ENCODE data around the gene EXD3.
"Not testable (repeated sequence)": the region's sequence is repeated elsewhere in the genome, so short reads cannot be mapped to it uniquely, and the experiment has no call there.

The EXD3 gene

DNA sequence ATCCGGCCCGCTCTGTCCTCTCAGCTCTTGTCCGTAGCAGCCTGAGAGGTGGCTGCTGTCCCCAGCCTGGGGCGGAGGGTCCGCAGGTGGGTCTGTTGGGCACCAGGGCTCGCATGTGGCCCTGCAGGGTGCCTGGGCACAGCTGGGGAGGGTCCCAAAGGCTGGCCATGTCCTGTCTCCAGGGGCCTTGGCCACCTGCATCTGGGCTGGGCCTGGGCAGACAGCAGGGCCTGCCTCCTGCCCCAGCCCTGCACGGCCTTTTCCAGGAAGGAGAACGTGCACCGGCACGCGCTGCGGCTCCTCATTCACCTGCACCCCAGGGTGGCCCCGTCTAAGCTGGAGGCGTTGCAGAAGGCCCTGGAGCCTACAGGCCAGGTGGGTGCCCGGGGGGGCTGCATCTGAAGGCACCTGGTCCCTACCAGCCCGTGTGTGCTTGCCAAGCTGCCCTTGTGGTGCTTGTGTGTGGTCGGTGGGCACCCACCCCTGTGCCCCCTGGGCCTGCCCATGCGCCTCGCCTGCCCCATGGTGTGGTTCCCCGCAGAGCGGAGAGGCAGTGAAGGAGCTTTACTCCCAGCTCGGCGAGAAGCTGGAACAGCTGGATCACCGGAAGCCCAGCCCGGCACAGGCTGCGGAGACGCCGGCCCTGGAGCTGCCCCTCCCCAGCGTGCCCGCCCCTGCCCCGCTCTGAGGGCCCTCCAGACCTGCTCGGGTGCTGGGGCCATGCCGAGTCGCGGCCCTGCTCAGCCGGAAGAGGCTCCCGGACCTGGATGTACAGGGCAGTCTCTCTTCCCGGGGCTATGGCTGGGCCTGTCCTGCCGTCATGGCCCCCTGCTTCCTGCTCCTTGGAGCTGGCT lies 150.5 kb downstream of the EXD3 start:
- no peak for DNase-seq (ENCODE audit: low spot score)

DNA sequence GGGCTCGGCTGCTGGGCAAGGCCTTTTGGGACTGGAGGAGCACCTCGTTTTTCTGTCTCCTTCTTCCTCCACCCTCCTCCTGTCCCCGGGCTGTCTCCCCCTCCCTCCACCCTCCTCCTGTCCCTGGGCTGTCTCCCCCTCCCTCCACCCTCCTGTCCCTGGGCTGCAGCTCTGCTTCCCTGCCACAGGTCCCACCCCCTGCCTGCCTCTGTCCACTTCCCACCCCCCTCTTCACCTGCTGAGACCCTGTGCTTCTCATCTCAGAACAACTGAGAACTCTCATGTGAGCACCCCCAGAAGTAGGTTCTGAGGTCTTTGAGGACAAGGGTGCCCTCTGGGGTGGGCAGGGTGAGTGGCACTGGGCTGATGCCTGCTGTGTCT lies 151.3 kb downstream of the EXD3 start:
- no peak for DNase-seq (ENCODE audit: low spot score)

DNA sequence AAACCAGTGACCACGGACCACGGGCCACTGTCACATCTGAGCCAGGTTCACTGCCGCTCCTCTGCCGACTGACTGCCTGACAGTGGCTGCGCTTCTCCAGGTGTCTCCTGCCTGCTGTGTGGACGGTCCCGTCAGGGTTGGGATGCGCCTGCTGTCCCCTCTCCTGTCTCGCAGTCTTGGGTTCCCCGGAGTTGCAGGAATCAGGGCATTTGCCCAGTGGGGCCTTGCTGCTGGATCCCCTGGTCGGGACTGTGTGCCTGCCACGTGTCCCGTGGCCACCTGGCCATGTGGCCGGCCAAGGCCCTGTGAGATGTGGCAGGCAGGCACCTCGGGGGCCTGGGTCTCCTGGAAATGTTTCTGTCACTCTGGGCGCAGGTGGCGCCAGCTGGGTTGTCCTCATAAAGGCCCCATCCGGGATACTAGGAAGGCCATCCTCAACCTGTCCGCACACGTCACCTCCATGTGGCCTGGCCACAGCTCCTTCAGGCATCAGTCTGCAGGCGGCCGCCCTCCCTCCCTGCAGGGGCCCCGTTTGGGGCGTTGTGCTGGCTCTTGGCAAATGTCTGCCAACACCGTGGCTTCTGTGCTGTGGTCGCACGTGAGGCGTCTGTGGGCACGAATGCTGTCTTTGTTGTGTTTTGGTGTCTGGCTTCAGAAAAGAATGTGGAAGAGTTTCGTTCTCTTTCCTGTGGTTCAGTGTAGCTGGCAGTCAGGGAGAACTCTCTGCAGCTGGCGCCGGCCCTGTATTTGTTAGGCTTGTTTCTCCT lies 151.8 kb downstream of the EXD3 start:
- no peak for DNase-seq (ENCODE audit: low spot score)

DNA sequence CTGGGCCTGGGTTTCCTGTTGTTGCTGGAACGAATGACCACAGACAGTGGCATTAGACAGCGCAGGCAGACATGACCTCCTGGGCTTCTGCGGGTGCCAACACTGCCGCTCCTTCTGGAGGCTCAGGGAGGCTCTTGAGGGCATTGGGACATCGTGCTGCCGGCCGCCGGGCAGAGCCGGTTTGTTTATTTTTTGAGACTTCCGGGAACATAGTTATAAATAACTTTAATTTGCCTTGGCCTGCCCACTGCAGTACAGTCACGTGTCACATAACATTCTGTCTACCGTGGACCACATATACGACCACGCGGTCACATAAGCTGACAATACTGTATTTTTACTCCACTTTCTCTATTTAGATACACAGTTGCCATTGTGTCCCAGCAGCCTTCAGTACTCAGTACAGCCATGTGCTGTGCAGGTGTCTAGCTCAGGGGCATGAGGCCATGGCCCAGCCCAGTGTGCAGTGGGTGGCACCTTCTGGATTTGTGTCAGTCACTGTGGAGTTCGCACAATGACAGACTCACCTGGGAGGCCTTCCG lies 153.7 kb downstream of the EXD3 start:
- DNase-seq (ENCODE audit: low spot score): no peak

DNA sequence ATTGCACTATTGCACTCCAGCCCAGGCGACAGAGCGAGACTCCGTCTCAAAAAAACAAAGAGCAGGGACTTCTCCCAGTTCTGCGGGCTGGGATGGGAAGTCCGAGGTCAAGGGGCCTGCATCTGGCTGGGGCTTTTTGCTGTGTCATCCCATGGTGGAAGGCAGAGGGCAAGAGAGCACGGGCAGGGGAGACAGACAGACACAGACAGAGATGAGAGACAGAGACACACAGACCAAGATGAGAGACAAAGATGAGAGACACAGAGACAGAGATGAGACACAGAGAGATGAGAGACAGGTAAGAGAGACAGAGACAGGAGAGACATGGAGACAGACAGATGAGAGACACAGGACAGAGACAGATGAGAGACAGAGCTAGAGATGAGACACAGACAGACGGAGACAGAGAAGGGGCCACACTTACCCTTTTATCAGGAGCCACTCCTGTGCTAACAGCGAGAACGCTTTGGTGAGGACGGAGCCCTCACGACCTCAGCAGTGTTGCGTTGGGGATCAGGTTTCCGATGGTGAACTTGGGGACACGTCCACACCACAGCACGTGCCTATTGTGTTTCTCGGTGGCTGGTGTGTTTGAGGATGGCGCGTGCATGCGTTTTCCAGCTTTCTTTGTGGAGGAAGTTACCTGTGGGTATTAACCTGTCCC lies 154.3 kb downstream of the EXD3 start:
- DNase-seq (ENCODE audit: low spot score): no peak

DNA sequence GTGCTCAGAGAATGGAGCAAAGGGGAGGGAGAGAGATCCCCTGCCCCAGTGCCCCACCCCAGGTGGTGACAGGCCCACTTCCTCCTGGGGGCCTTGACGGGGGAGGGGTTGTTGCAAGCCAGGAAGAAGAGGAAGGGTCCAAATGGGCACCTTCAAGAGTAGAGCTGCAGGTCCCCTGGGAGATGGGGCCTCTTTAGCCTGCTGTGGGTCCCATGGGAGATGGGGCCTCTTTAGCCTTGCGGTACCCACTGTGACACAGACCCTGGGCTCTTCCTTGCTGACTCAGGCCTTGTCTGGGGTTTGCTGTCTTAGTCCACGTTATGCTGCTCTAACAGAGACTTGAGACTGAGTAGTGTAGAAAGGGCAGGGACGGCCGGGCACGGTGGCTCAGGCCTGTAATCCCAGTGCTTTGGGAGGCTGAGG lies 155.0 kb downstream of the EXD3 start:
- DNase-seq (ENCODE audit: low spot score): no peak

DNA sequence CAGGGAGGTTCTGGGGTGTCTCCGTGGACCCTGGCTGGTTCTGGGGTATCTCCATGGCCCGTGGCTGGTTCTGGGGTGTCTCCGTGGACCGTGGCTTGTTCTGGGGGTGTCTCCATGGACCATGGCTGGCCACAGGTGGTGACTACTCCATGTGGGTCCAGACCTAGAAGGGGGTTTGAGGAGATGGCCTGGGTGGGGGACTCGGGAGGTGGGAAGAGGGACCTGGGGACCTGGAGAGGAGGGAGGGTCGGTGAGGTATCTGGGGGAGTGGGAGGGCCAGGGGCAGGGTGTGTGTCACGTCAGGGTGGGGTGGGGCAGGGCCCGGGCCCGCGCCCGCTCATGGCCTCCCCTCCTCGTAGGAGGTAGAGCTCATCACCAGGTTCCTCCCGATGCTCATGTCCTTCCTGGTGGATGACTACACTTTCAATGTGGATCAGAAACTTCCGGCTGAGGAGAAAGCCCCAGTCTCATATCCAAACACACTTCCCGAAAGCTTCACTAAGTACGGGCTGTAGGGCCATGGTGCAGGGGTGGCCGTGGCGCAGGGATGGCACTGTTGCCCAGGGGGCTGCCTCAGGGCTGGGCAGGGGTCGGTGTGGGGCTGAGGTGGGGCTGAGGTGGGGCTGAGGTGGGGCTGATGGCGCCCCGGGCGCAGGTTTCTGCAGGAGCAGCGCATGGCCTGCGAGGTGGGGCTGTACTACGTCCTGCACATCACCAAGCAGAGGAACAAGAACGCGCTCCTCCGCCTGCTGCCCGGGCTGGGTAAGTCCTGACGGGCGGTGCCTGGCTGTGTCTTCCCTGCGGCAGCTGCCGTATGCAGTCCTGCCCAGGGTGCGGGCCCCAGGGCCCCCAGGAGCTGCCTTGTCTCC lies 156.1 kb downstream of the EXD3 start:
- DNase-seq (ENCODE audit: low spot score): no peak

DNA sequence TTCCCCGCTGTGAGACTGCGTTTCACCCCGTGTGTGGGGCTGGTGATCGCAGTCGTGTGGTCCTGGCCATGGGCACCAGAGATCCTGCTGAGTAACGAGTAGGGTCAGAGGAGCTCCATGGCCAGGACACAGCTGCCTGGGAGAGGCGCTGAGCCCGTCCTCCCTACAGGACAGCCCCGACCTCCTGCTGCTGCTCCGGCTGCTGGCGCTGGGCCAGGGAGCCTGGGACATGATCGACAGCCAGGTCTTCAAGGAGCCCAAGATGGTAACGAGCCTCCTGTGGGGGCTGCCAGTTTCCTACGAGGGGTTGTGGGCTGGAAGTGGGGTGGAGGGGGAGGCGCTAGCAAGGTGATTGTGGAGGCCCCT lies 156.8 kb downstream of the EXD3 start:
- no peak for DNase-seq (ENCODE audit: low spot score)

DNA sequence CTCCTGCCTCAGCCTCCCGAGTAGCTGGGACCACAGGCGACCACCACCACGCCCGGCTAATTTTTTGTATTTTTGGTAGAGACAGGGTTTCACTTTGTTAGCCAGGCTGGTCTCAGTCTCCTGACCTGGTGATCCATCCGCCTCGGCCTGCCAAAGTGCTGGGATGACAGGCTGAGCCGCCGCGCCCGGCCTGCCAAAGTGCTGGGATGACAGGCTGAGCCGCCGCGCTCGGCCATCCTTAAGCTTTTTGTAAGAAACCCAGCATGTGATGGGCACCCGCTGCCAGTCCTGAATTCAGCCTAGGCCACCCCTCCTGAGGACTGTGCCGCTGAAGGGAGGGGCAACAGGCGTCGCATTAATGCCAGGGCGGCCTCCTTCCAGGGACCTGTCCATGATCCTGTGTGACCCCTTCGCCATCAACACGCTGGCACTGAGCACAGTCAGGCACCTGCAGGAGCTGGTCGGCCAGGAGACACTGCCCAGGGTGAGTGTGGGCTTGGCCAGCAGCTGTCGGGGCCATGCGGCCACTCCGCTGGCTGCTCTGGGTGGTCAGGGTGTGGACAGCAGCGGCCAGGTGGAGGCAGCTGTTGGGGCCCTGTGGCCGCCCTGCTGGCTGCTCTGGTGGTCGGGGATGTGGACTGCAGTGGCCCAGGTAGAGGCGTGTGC lies 157.3 kb downstream of the EXD3 start:
- DNase-seq (ENCODE audit: low spot score): no peak

DNA sequence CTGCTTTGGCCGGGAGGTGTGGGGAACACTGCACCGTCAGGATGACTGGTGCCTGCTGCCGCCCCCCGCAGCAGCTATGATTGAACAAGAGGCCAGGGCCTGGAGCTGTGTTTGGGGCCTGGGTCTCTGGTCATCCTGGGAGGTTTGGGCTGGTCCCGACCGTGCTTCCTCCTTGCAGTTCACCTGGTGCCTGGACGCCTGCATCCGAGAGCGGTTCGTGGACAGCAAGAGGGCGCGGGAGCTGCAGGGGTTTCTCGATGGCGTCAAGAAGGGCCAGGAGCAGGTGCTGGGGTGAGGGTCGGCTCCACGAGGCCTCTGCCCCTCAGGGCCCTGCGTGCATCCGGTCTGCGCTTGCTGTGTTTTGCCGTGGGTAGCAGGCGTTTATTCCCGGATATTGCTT lies 158.9 kb downstream of the EXD3 start:
- DNase-seq (ENCODE audit: low spot score): no peak

DNA sequence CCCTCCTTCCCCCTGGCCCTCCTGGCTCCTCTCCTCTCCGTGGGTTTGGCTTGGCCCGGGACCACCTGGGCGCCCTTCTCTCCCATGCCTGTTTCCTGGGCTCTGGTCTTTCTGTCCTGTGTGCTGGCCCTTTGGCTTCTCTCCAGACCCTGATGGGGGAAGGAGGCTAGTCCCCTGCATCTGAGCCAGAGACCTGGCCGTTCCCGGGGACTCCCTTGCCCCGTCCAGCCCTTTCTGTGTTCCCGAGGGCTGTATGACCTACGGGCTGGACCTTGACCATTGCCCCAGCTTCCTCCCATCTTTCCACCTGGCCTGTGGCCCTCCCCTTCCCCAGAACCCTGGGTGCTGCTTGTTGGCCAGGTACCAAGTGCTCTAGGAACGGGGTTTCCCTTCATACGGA lies 159.5 kb downstream of the EXD3 start:
- DNase-seq (ENCODE audit: low spot score): no peak

DNA sequence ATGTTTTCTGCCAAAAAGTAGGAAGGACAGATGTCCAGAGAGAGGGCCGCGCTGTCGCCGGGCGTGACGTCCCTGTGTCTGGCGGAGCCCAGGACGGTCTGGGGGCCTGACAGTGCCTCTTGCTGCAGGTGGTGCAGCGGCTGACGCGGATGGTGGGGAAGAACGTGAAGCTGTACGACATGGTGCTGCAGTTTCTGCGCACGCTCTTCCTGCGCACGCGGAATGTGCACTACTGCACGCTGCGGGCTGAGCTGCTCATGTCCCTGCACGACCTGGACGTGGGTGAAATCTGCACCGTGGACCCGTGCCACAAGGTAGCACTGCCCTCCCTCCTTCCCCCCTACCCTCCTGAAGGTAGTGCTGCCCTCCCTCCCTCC lies 160.1 kb downstream of the EXD3 start:
- DNase-seq (ENCODE audit: low spot score): no peak

DNA sequence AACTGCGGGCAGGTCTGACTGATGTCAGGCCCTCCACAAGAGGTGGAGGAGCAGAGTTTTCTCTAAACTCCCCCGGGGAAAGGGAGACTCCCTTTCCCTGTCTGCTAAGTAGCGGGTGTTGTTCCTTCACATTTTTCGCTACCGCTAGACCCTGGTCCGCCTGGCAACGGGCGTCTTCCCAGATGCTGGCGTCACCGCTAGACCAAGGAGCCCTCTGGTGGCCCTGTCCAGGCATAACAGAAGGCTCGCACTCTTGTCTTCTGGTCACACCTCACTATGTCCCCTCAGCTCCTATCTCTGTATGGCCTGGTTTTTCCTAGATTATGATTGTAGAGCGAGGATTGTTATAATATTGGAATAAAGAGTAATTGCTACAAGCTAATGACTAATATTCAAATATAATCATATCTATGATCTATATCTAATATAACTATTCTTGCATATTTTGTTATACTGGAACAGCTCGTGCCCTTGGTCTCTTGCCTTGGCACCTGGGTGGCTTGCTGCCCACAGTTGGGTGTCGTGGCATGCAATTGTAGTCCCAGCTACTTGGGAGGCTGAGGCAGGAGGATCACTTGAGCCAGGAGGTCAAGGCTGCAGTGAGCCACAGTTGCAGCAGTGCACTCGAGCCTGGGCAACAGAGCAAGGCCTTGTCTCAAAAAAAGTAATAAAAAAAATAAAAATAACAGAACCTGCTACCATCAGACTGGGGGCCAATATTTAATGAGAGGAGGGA lies 160.6 kb downstream of the EXD3 start:
- DNase-seq (ENCODE audit: low spot score): not testable (repeated sequence)
